Endodermal cell (in vitro differentiated cells): ENCODE data around the gene HSF2BP. TPM values are rescaled to one million over a fixed set of nuclear protein-coding genes. Genes with fewer than 3 reads are reported as not detected.

ENCODE experiments used
- DNase-seq: peaks from one replicate; pipeline ENCODE4 v3.0.0-alpha.2; 2017
- H3K27ac ChIP-seq: 2 replicates; pipeline ENCODE4 v1.5.1; 2013; ENCODE audit warnings: mild to moderate bottlenecking, low read depth, low read length, moderate library complexity
- H3K27me3 ChIP-seq: 2 replicates; pipeline ENCODE4 v1.6.1; 2013; ENCODE audit warnings: mild to moderate bottlenecking, low read length, moderate library complexity; ENCODE audit not compliant: insufficient read depth, control insufficient read depth, poor library complexity, severe bottlenecking
- H3K36me3 ChIP-seq: 2 replicates; pipeline ENCODE4 v1.7.0; 2013; ENCODE audit warnings: mild to moderate bottlenecking, low read length, moderate library complexity; ENCODE audit not compliant: control insufficient read depth, insufficient read depth
- H3K4me1 ChIP-seq: one replicate; pipeline ENCODE4 v1.7.0; 2013; ENCODE audit warnings: low read length; ENCODE audit not compliant: control insufficient read depth, insufficient read depth
- H3K4me3 ChIP-seq: 2 replicates; pipeline ENCODE4 v1.5.1; 2013; ENCODE audit warnings: mild to moderate bottlenecking, low read length, moderate library complexity
- H3K9ac ChIP-seq: 2 replicates; pipeline ENCODE4 v1.6.1; 2013; ENCODE audit warnings: mild to moderate bottlenecking, low read length, moderate library complexity; ENCODE audit not compliant: poor library complexity, severe bottlenecking; ENCODE audit errors: extremely low read depth
- H3K9me3 ChIP-seq: 2 replicates; pipeline ENCODE4 v1.6.1; 2013; ENCODE audit warnings: mild to moderate bottlenecking, low read length, moderate library complexity; ENCODE audit not compliant: control insufficient read depth
- H3K27ac Mint-ChIP-seq: 2 replicates; pipeline ENCODE4 v1.8.0; 2020; ENCODE audit warnings: mixed read lengths
- H3K27me3 Mint-ChIP-seq: 2 replicates; pipeline ENCODE4 v1.8.0; 2021; ENCODE audit warnings: mild to moderate bottlenecking, mixed read lengths; ENCODE audit not compliant: insufficient read depth
- H3K36me3 Mint-ChIP-seq: 2 replicates; pipeline ENCODE4 v1.8.0; 2020; ENCODE audit warnings: low read depth, mixed read lengths
- H3K4me1 Mint-ChIP-seq: 2 replicates; pipeline ENCODE4 v1.8.0; 2020; ENCODE audit warnings: mixed read lengths
- H3K4me3 Mint-ChIP-seq: 2 replicates; pipeline ENCODE4 v1.8.0; 2020; ENCODE audit warnings: mild to moderate bottlenecking, moderate library complexity, mixed read lengths
- H3K9me3 Mint-ChIP-seq: 2 replicates; pipeline ENCODE4 v1.8.0; 2020; ENCODE audit warnings: mild to moderate bottlenecking, mixed read lengths
- CTCF ChIP-seq: fragments of 200-600 bp; sonication (generic); conservative IDR thresholded peaks from 2 replicates; pipeline ENCODE4 v1.5.0; 2021; ENCODE audit warnings: antibody characterized with exemption, mild to moderate bottlenecking
- WGBS, 2 experiments: methylation state at CpG; one replicate each; pipeline versions ENCODE4 v1.1.5 to v1.1.7; 2013; ENCODE audit warnings: missing lambda C conversion rate in 2 of 2, mixed read lengths in 1 of 2; ENCODE audit not compliant: insufficient coverage in 1 of 2, insufficient read length in 1 of 2; 5-methylcytosine and 5-hydroxymethylcytosine counted together
- total RNA-seq, 2 donors: library from RNA; stranded (reverse); fragmentation: NEBNext Ultra II Directional in 1 of 2; extraction: Animal tissue kit (Norgen Biotek cat#: 25700) in 1 of 2; gene quantifications; 2 replicates in 1 of 2; 3 replicates in 1 of 2; pipeline ENCODE4 v1.2.1, GENCODE V29; 2021

HSF2BP gene
- total RNA-seq, 2 donors from 2014 or later, result 1.7 to 1.9 TPM

GRCh38 chr21:43645976-43646375 lies 13.3 kb downstream of the HSF2BP start:
- no peaks in the 10 kb centered on the region for H3K36me3 Mint-ChIP-seq
- H3K4me3 ChIP-seq, result no peak overlapping the region
- no peaks in the 10 kb centered on the region for H3K9me3 Mint-ChIP-seq
- DNase-seq, result no peak
- no peak overlapping the region for H3K4me3 Mint-ChIP-seq
- TF ChIP-seq CTCF, result no peak
- H3K27me3 ChIP-seq, result no peaks in the 10 kb centered on the region
- no peaks in the 10 kb centered on the region for H3K36me3 ChIP-seq
- 93% methylated on average over 3 to 4 of the region's 4 CpGs for WGBS, 2 experiments
- H3K9me3 ChIP-seq, result no peaks in the 10 kb centered on the region
- no peaks in the 10 kb centered on the region for H3K27me3 Mint-ChIP-seq
- H3K27ac ChIP-seq, result no peak overlapping the region
- H3K4me1 Mint-ChIP-seq, result peaks cover 9% of the 10 kb centered on the region
- H3K4me1 ChIP-seq, result no peaks in the 10 kb centered on the region
- H3K9ac ChIP-seq, result no peak overlapping the region
- H3K27ac Mint-ChIP-seq, result no peak overlapping the region

GRCh38 chr21:43645136-43645891 lies 14.0 kb downstream of the HSF2BP start:
- Histone ChIP-seq H3K4me3 (no peak overlapping the region), H3K27ac (no peak overlapping the region), H3K9me3 (no peaks in the 10 kb centered on the region), H3K4me1 (no peaks in the 10 kb centered on the region), H3K27me3 (no peaks in the 10 kb centered on the region), H3K9ac (no peak overlapping the region), H3K36me3 (no peaks in the 10 kb centered on the region)
- Mint-ChIP-seq H3K27me3 (no peaks in the 10 kb centered on the region), H3K27ac (no peak overlapping the region), H3K36me3 (no peaks in the 10 kb centered on the region), H3K4me3 (no peak overlapping the region), H3K4me1 (peaks cover 9% of the 10 kb centered on the region), H3K9me3 (no peaks in the 10 kb centered on the region)
- peak; percentile 72 for TF ChIP-seq CTCF
- WGBS, 2 experiments, result 63 to 86% methylated on average over 5 to 12 of the region's 12 CpGs
- peak; percentile 77 for DNase-seq

- TF ChIP-seq CTCF, result no peak
- peaks cover 9% of the 10 kb centered on the region for H3K4me1 Mint-ChIP-seq
- no peaks in the 10 kb centered on the region for H3K27me3 ChIP-seq
- no peak for DNase-seq
- no peak overlapping the region for H3K9ac ChIP-seq
- peak overlapping the region; percentile 10 for H3K27ac Mint-ChIP-seq
- no peaks in the 10 kb centered on the region for H3K27me3 Mint-ChIP-seq
- H3K4me3 ChIP-seq, result no peak overlapping the region
- 90 to 95% methylated on average over 4 to 6 of the region's 6 CpGs for WGBS, 2 experiments
- H3K9me3 Mint-ChIP-seq, result no peaks in the 10 kb centered on the region
- no peaks in the 10 kb centered on the region for H3K36me3 ChIP-seq
- no peaks in the 10 kb centered on the region for H3K4me1 ChIP-seq
- no peak overlapping the region for H3K27ac ChIP-seq
- no peak overlapping the region for H3K4me3 Mint-ChIP-seq
- no peaks in the 10 kb centered on the region for H3K9me3 ChIP-seq
- H3K36me3 Mint-ChIP-seq, result no peaks in the 10 kb centered on the region
These were observed 14.7 kb downstream of the HSF2BP start for GRCh38 chr21:43644609-43645008.
